Activated naive CD4-positive, alpha-beta T cell treated with anti-CD3 and anti-CD28 coated beads, Interleukin-2, amount 10 ng/mL, durations not matched to agents 7 days and 5 days (primary cell): ENCODE measurements around the gene SNAPC4.
A peak's percentile ranks its signal among the peaks of the same experiment; 100 is the strongest.
"Not testable (repeated sequence)": the region's sequence is repeated elsewhere in the genome, so short reads cannot be mapped to it uniquely, and the experiment has no call there.

Experiments used
- CTCF ChIA-PET: fragments of 350-600 bp; sonication (Branson Sonifier 250); formaldehyde crosslinking; loops from one replicate; lab custom pipeline; 2021; ENCODE audit warnings: antibody characterized with exemption; lab: Charles Lee
- DNase-seq: peaks from one replicate; pipeline ENCODE4 v3.0.0-alpha.2; 2020
- H3K27ac Mint-ChIP-seq: one replicate; pipeline ENCODE4 v1.8.0; 2021; ENCODE audit warnings: mild to moderate bottlenecking, moderate library complexity, mixed read lengths
- H3K27me3 Mint-ChIP-seq: one replicate; pipeline ENCODE4 v1.8.0; 2021; ENCODE audit warnings: mild to moderate bottlenecking, mixed read lengths
- H3K36me3 Mint-ChIP-seq: one replicate; pipeline ENCODE4 v1.8.0; 2021; ENCODE audit warnings: mixed read lengths
- H3K4me1 Mint-ChIP-seq: one replicate; pipeline ENCODE4 v1.8.0; 2021; ENCODE audit warnings: mixed read lengths
- H3K4me3 Mint-ChIP-seq: one replicate; pipeline ENCODE4 v1.8.0; 2021; ENCODE audit warnings: mild to moderate bottlenecking, moderate library complexity, mixed read lengths
- H3K9me3 Mint-ChIP-seq: one replicate; pipeline ENCODE4 v1.8.0; 2021; ENCODE audit warnings: mixed read lengths

The SNAPC4 gene

GRCh38 chr9:136426787-136427186 lies 26.8 kb upstream of the SNAPC4 start:
- Mint-ChIP-seq H3K27me3 (no peaks in the 10 kb centered on the region), H3K4me3 (no peak overlapping the region), H3K4me1 (no peaks in the 10 kb centered on the region), H3K27ac (no peak overlapping the region), H3K36me3 (peaks cover 23% of the 10 kb centered on the region), H3K9me3 (no peaks in the 10 kb centered on the region)
- CTCF ChIA-PET = no interaction called here
- DNase-seq = no peak

- H3K27me3 Mint-ChIP-seq, H3K27ac Mint-ChIP-seq, H3K4me1 Mint-ChIP-seq, H3K4me3 Mint-ChIP-seq, H3K9me3 Mint-ChIP-seq, DNase-seq: not testable (repeated sequence)
- CTCF ChIA-PET = interaction anchor here (0.6 to 1.3 kb wide), 3 partner anchors 13 to 25 kb away, joined by 3 read pairs; no protein-coding TSS in a partner anchor
- peaks cover 25% of the 10 kb centered on the region for H3K36me3 Mint-ChIP-seq
These were observed 25.4 kb upstream of the SNAPC4 start for GRCh38 chr9:136425367-136425766.

GRCh38 chr9:136424750-136425362 lies 24.9 kb upstream of the SNAPC4 start:
- no peak for DNase-seq
- Mint-ChIP-seq H3K4me1 (no peaks in the 10 kb centered on the region), H3K9me3 (no peaks in the 10 kb centered on the region), H3K27me3 (no peaks in the 10 kb centered on the region), H3K36me3 (peaks cover 22% of the 10 kb centered on the region), H3K4me3 (no peak overlapping the region), H3K27ac (peak overlapping the region; percentile 67)
- CTCF ChIA-PET = interaction anchor here (0.6 to 1.3 kb wide), 4 partner anchors 12 to 26 kb away, joined by 3 read pairs; no protein-coding TSS in a partner anchor

GRCh38 chr9:136423432-136424146 lies 23.6 kb upstream of the SNAPC4 start:
- no peaks in the 10 kb centered on the region for H3K9me3 Mint-ChIP-seq
- no peak overlapping the region for H3K27ac Mint-ChIP-seq
- no peaks in the 10 kb centered on the region for H3K27me3 Mint-ChIP-seq
- DNase-seq = no peak
- CTCF ChIA-PET = interaction anchor here (1.0 kb wide), 1 partner anchor 17 kb away, joined by 3 read pairs; no protein-coding TSS in a partner anchor
- H3K36me3 Mint-ChIP-seq = peaks cover 23% of the 10 kb centered on the region
- no peak overlapping the region for H3K4me3 Mint-ChIP-seq
- H3K4me1 Mint-ChIP-seq = no peaks in the 10 kb centered on the region

DNA sequence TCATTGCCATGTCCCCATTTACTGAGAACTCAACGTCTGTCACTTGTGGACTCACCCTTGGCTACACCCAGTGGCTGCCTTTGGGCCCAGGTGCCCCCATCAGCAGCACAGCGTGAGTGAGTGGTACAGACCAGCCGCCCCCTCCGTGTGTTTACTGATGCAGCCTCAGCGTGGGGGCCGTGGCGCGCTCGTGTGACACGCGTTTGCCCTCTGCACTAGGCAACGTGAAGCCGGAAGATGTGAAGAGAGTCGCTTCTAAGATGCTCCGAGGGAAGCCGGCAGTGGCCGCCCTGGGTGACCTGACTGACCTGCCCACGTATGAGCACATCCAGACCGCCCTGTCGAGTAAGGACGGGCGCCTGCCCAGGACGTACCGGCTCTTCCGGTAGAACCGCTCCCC lies 22.9 kb upstream of the SNAPC4 start:
- Mint-ChIP-seq H3K27ac (no peak overlapping the region), H3K36me3 (peaks cover 25% of the 10 kb centered on the region), H3K27me3 (no peaks in the 10 kb centered on the region), H3K9me3 (no peaks in the 10 kb centered on the region), H3K4me3 (no peak overlapping the region), H3K4me1 (no peaks in the 10 kb centered on the region)
- DNase-seq = no peak
- CTCF ChIA-PET = no interaction called here

GRCh38 chr9:136421791-136422190 lies 21.8 kb upstream of the SNAPC4 start:
- H3K4me1 Mint-ChIP-seq = no peaks in the 10 kb centered on the region
- DNase-seq = no peak
- peaks cover 29% of the 10 kb centered on the region for H3K36me3 Mint-ChIP-seq
- no peaks in the 10 kb centered on the region for H3K9me3 Mint-ChIP-seq
- H3K27ac Mint-ChIP-seq = no peak overlapping the region
- H3K27me3 Mint-ChIP-seq = no peaks in the 10 kb centered on the region
- CTCF ChIA-PET = no interaction called here
- H3K4me3 Mint-ChIP-seq = no peak overlapping the region

DNA sequence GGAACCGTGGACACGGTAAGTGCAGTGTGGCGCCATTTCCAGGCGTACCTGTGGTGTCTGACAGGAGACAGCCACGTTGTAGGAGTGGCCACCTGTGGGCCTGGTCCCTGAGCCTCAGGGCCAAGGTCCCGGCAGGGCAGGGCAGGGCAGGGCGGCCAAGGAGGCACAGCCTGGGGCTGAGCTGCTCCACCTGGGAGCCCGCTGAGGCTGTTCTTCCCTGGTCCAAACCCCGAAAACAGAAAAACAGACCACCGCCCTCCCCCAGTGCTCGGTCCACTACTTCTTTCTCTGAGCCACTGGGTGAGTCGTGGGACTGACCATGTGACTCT lies 19.1 kb upstream of the SNAPC4 start:
- Mint-ChIP-seq H3K4me3 (no peak overlapping the region), H3K4me1 (no peaks in the 10 kb centered on the region), H3K36me3 (peaks cover 30% of the 10 kb centered on the region), H3K9me3 (no peaks in the 10 kb centered on the region), H3K27ac (no peak overlapping the region), H3K27me3 (no peaks in the 10 kb centered on the region)
- DNase-seq = no peak
- CTCF ChIA-PET = no interaction called here

- H3K27me3 Mint-ChIP-seq = no peaks in the 10 kb centered on the region
- H3K27ac Mint-ChIP-seq = no peak overlapping the region
- CTCF ChIA-PET = interaction anchor here (0.7 kb wide), 1 partner anchor 584 kb away, joined by 3 read pairs; no protein-coding TSS in a partner anchor
- no peak overlapping the region for H3K4me3 Mint-ChIP-seq
- H3K36me3 Mint-ChIP-seq = peaks cover 34% of the 10 kb centered on the region
- peaks cover 4% of the 10 kb centered on the region for H3K4me1 Mint-ChIP-seq
- H3K9me3 Mint-ChIP-seq = no peaks in the 10 kb centered on the region
- no peak for DNase-seq
These were observed 18.5 kb upstream of the SNAPC4 start for GRCh38 chr9:136418182-136419091.

GRCh38 chr9:136416914-136417313 lies 16.9 kb upstream of the SNAPC4 start:
- no peaks in the 10 kb centered on the region for H3K9me3 Mint-ChIP-seq
- no peak for DNase-seq
- H3K27ac Mint-ChIP-seq = no peak overlapping the region
- no peak overlapping the region for H3K4me3 Mint-ChIP-seq
- CTCF ChIA-PET = no interaction called here
- no peaks in the 10 kb centered on the region for H3K27me3 Mint-ChIP-seq
- H3K36me3 Mint-ChIP-seq = peaks cover 39% of the 10 kb centered on the region
- H3K4me1 Mint-ChIP-seq = peaks cover 11% of the 10 kb centered on the region

GRCh38 chr9:136416427-136416826 lies 16.5 kb upstream of the SNAPC4 start:
- Mint-ChIP-seq H3K9me3 (no peaks in the 10 kb centered on the region), H3K36me3 (peaks cover 40% of the 10 kb centered on the region), H3K27ac (no peak overlapping the region), H3K27me3 (no peaks in the 10 kb centered on the region), H3K4me3 (no peak overlapping the region), H3K4me1 (peaks cover 16% of the 10 kb centered on the region)
- DNase-seq = no peak
- CTCF ChIA-PET = no interaction called here

GRCh38 chr9:136412962-136413361 lies 13.0 kb upstream of the SNAPC4 start:
- Mint-ChIP-seq H3K4me1 (peaks cover 45% of the 10 kb centered on the region), H3K4me3 (no peak overlapping the region), H3K36me3 (peaks cover 38% of the 10 kb centered on the region), H3K9me3 (no peaks in the 10 kb centered on the region), H3K27ac (no peak overlapping the region), H3K27me3 (no peaks in the 10 kb centered on the region)
- CTCF ChIA-PET = interaction anchor here (1.1 kb wide), 1 partner anchor 12 kb away, joined by 3 read pairs; no protein-coding TSS in a partner anchor
- DNase-seq = no peak

GRCh38 chr9:136411378-136411777 lies 11.4 kb upstream of the SNAPC4 start:
- peak overlapping the region; percentile 92 for H3K27ac Mint-ChIP-seq
- H3K36me3 Mint-ChIP-seq = peaks cover 40% of the 10 kb centered on the region
- CTCF ChIA-PET = no interaction called here
- H3K9me3 Mint-ChIP-seq = no peaks in the 10 kb centered on the region
- DNase-seq = no peak
- H3K4me3 Mint-ChIP-seq = peak overlapping the region; percentile 87
- H3K27me3 Mint-ChIP-seq = no peaks in the 10 kb centered on the region
- peaks cover 56% of the 10 kb centered on the region for H3K4me1 Mint-ChIP-seq

DNA sequence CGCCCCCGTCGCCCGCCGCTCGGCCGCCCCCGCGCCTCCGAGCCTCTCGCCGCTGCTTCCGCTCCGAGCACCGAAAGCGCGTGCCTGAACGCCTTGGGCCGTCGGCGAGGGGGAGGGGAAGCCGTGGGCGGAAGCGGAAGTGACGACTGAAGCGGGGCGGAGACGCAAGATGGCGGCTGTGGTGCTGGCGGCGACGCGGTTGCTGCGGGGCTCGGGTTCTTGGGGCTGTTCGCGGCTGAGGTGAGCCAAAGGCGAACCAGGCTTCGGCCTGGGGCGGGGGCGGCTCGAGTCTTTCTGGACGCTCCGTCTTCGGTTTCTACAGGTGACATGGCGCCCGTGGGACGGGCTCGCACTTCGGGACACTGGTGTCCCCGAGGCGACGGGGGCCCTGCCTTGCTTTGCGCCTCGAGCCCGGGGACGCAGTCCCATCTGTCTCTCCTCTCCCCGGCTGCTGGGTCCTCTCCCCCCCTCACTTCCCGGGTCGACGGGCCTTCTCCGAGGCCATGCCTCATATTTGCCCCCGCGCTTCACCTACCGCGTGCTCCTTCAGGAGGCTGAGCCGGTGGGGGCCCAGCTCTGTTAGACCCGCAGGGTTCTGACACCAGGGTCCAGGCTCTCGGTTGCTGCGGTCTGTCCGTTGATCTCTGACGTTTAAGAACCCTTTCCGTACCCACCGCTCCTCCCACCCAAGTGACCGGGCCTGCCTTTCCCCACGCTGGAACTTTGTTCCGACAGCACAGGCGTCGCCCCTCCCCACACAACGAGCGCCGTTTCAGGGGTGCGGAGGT lies 10.7 kb upstream of the SNAPC4 start, which contains the start of the genes ENTR1 and PMPCA:
TSS of gene ENTR1 (minus strand) at position 115 of the 788 bp plus-strand sequence. CDS start 217 bp downstream, outside the sequence.
TSS of gene PMPCA (plus strand) at position 159 of the 788 bp plus-strand sequence. CDS start at position 170, 11 bp downstream.
- Mint-ChIP-seq H3K9me3 (no peaks in the 10 kb centered on the region), H3K27me3 (no peaks in the 10 kb centered on the region), H3K27ac (peak within 1 kb of the TSS; percentile 92), H3K4me3 (peak within 1 kb of the TSS; percentile 87), H3K4me1 (peaks cover 59% of the 10 kb centered on the region), H3K36me3 (peaks cover 43% of the 10 kb centered on the region)
- peak; percentile 96 for DNase-seq
- CTCF ChIA-PET = interaction anchor here (1.0 kb wide), 1 partner anchor 10 kb away, joined by 5 read pairs; the partner anchor contains the start of gene SNAPC4
